Natural killer cell treated with Interleukin-12 subunit alpha and Interleukin-12 subunit beta and Interleukin-15 and Interleukin-18, amount 100 ng/mL, for 72 hours (primary cell): ENCODE data around the gene EXTL1. TPM values are rescaled to one million over a fixed set of nuclear protein-coding genes. Genes with fewer than 3 reads are reported as not detected.

Experiments used
- ATAC-seq, 2 donors: fragments of 150-1000 bp; cut with Tn5 transposase in 1 of 2; sonication (Bioruptor Pico), chemical (Tn5 transposase) in 1 of 2; 2 replicates each; pipeline ENCODE4 v1.10.0; 2021
- DNase-seq: peaks from one replicate; pipeline ENCODE4 v3.0.0; 2022; ENCODE audit warnings: low spot score
- H3K27ac Mint-ChIP-seq, 2 donors: 1 replicate in 1 of 2; 2 replicates in 1 of 2; pipeline ENCODE4 v1.8.0; 2022; ENCODE audit warnings: mixed read lengths in 2 of 2, mild to moderate bottlenecking in 1 of 2, moderate library complexity in 1 of 2
- H3K27me3 Mint-ChIP-seq, 2 donors: 1 replicate in 1 of 2; 2 replicates in 1 of 2; pipeline ENCODE4 v1.8.0; 2022; ENCODE audit warnings: mixed read lengths in 2 of 2
- H3K36me3 Mint-ChIP-seq: one replicate; pipeline ENCODE4 v1.8.0; 2022; ENCODE audit warnings: mixed read lengths
- H3K4me1 Mint-ChIP-seq, 2 donors: 1 replicate in 1 of 2; 2 replicates in 1 of 2; pipeline ENCODE4 v1.8.0; 2022; ENCODE audit warnings: low read depth in 2 of 2, mixed read lengths in 2 of 2, mild to moderate bottlenecking in 1 of 2
- H3K4me3 Mint-ChIP-seq: one replicate; pipeline ENCODE4 v1.8.0; 2022; ENCODE audit warnings: mixed read lengths
- H3K9me3 Mint-ChIP-seq: 2 replicates; pipeline ENCODE4 v1.8.0; 2022; ENCODE audit warnings: mixed read lengths
- total RNA-seq, 2 donors: library from RNA; stranded (reverse); gene quantifications; one replicate each; pipeline ENCODE4 v1.2.3, GENCODE V29; 2022

The EXTL1 gene
- total RNA-seq, 2 donors from 2014 or later = not detected

GRCh38 chr1:26069941-26070295 is 48.3 kb downstream of the EXTL1 start:
- Mint-ChIP-seq H3K4me3 (no peak overlapping the region), H3K36me3 (no peaks in the 10 kb centered on the region), H3K27ac (no peak overlapping the region), H3K9me3 (no peaks in the 10 kb centered on the region), H3K27me3 (peaks cover 26 to 44% of the 10 kb centered on the region in 2 donors), H3K4me1 (no peaks in the 10 kb centered on the region)
- DNase-seq (no peak), ATAC-seq (no peak)

GRCh38 chr1:26070296-26070962 is 48.9 kb downstream of the EXTL1 start:
- H3K27ac Mint-ChIP-seq = no peak overlapping the region
- no peaks in the 10 kb centered on the region for H3K9me3 Mint-ChIP-seq
- H3K4me1 Mint-ChIP-seq = no peaks in the 10 kb centered on the region
- no peaks in the 10 kb centered on the region for H3K36me3 Mint-ChIP-seq
- H3K27me3 Mint-ChIP-seq = peaks cover 26 to 44% of the 10 kb centered on the region in 2 donors
- ATAC-seq (no peak), DNase-seq (no peak)
- no peak overlapping the region for H3K4me3 Mint-ChIP-seq

- Mint-ChIP-seq H3K27ac (no peak overlapping the region), H3K27me3 (peaks cover 26 to 44% of the 10 kb centered on the region in 2 donors), H3K4me1 (no peaks in the 10 kb centered on the region), H3K9me3 (no peaks in the 10 kb centered on the region), H3K4me3 (no peak overlapping the region), H3K36me3 (no peaks in the 10 kb centered on the region)
- ATAC-seq (no peak), DNase-seq (no peak)
Measured at GRCh38 chr1:26070963-26071342, 49.4 kb downstream of the EXTL1 start.

GRCh38 chr1:26072305-26072704 is 50.7 kb downstream of the EXTL1 start:
- ATAC-seq (no peak), DNase-seq (no peak)
- Mint-ChIP-seq H3K27ac (no peak overlapping the region), H3K9me3 (no peaks in the 10 kb centered on the region), H3K4me1 (no peaks in the 10 kb centered on the region), H3K36me3 (no peaks in the 10 kb centered on the region), H3K4me3 (no peak overlapping the region), H3K27me3 (peaks cover 28 to 51% of the 10 kb centered on the region in 2 donors)

- no peaks in the 10 kb centered on the region for H3K9me3 Mint-ChIP-seq
- H3K27ac Mint-ChIP-seq = no peak overlapping the region
- ATAC-seq (no peak), DNase-seq (no peak)
- no peak overlapping the region for H3K4me3 Mint-ChIP-seq
- H3K36me3 Mint-ChIP-seq = no peaks in the 10 kb centered on the region
- peaks cover 26 to 39% of the 10 kb centered on the region in 2 donors for H3K27me3 Mint-ChIP-seq
- H3K4me1 Mint-ChIP-seq = no peaks in the 10 kb centered on the region
Measured at GRCh38 chr1:26075421-26076144, 54.0 kb downstream of the EXTL1 start.

- no peaks in the 10 kb centered on the region for H3K36me3 Mint-ChIP-seq
- H3K27ac Mint-ChIP-seq = no peak overlapping the region
- H3K9me3 Mint-ChIP-seq = no peaks in the 10 kb centered on the region
- no peaks in the 10 kb centered on the region for H3K4me1 Mint-ChIP-seq
- DNase-seq = no peak
- no peak overlapping the region for H3K4me3 Mint-ChIP-seq
- ATAC-seq = no peak
- H3K27me3 Mint-ChIP-seq = peaks cover 16 to 31% of the 10 kb centered on the region in 2 donors
Measured at GRCh38 chr1:26077524-26077923, 55.9 kb downstream of the EXTL1 start.

GRCh38 chr1:26078286-26079177 is 57.0 kb downstream of the EXTL1 start:
- Mint-ChIP-seq H3K27ac (no peak overlapping the region), H3K36me3 (no peaks in the 10 kb centered on the region), H3K4me3 (no peak overlapping the region), H3K9me3 (no peaks in the 10 kb centered on the region), H3K4me1 (no peaks in the 10 kb centered on the region), H3K27me3 (peaks cover 14 to 31% of the 10 kb centered on the region in 2 donors)
- ATAC-seq (no peak), DNase-seq (no peak)

- no peak for DNase-seq
- H3K27me3 Mint-ChIP-seq = peaks cover 16 to 33% of the 10 kb centered on the region in 2 donors
- no peaks in the 10 kb centered on the region for H3K9me3 Mint-ChIP-seq
Measured at GRCh38 chr1:26079178-26079563, 57.6 kb downstream of the EXTL1 start.

GRCh38 chr1:26079960-26080814 is 58.6 kb downstream of the EXTL1 start:
- Mint-ChIP-seq H3K4me1 (no peaks in the 10 kb centered on the region), H3K27ac (no peak overlapping the region), H3K9me3 (no peaks in the 10 kb centered on the region), H3K36me3 (no peaks in the 10 kb centered on the region), H3K27me3 (peaks cover 16 to 37% of the 10 kb centered on the region in 2 donors), H3K4me3 (no peak overlapping the region)
- ATAC-seq (no peak), DNase-seq (no peak)

More at GRCh38 chr1:26079178-26079563, 57.6 kb downstream of the EXTL1 start:
- Mint-ChIP-seq H3K4me3 (no peak overlapping the region), H3K36me3 (no peaks in the 10 kb centered on the region), H3K4me1 (no peaks in the 10 kb centered on the region), H3K27ac (no peak overlapping the region)
- ATAC-seq = no peak

GRCh38 chr1:26081267-26082019 is 59.9 kb downstream of the EXTL1 start:
- Mint-ChIP-seq H3K36me3 (no peaks in the 10 kb centered on the region), H3K9me3 (no peaks in the 10 kb centered on the region), H3K4me3 (no peak overlapping the region), H3K27ac (no peak overlapping the region), H3K4me1 (no peaks in the 10 kb centered on the region), H3K27me3 (peaks cover 23 to 39% of the 10 kb centered on the region in 2 donors)
- DNase-seq = no peak
- no peak for ATAC-seq

- H3K27me3 Mint-ChIP-seq = peaks cover 24 to 37% of the 10 kb centered on the region in 2 donors
- H3K36me3 Mint-ChIP-seq = no peaks in the 10 kb centered on the region
- no peak overlapping the region for H3K4me3 Mint-ChIP-seq
- DNase-seq = no peak
- H3K9me3 Mint-ChIP-seq = no peaks in the 10 kb centered on the region
- H3K4me1 Mint-ChIP-seq = no peaks in the 10 kb centered on the region
- no peak overlapping the region for H3K27ac Mint-ChIP-seq
- no peak for ATAC-seq
Measured at GRCh38 chr1:26082020-26082350, 60.4 kb downstream of the EXTL1 start.

GRCh38 chr1:26083208-26083607 is 61.6 kb downstream of the EXTL1 start:
- ATAC-seq = no peak

GRCh38 chr1:26084091-26084561 is 62.6 kb downstream of the EXTL1 start:
- Mint-ChIP-seq H3K9me3 (no peaks in the 10 kb centered on the region), H3K36me3 (no peaks in the 10 kb centered on the region), H3K4me3 (no peak overlapping the region), H3K27ac (no peak overlapping the region), H3K4me1 (no peaks in the 10 kb centered on the region), H3K27me3 (peaks cover 18 to 30% of the 10 kb centered on the region in 2 donors)
- DNase-seq (no peak), ATAC-seq (no peak)

More at GRCh38 chr1:26083208-26083607, 61.6 kb downstream of the EXTL1 start:
- H3K27ac Mint-ChIP-seq = no peak overlapping the region
- no peak overlapping the region for H3K4me3 Mint-ChIP-seq
- H3K36me3 Mint-ChIP-seq = no peaks in the 10 kb centered on the region
- no peaks in the 10 kb centered on the region for H3K9me3 Mint-ChIP-seq
- DNase-seq = no peak
- peaks cover 22 to 37% of the 10 kb centered on the region in 2 donors for H3K27me3 Mint-ChIP-seq
- no peaks in the 10 kb centered on the region for H3K4me1 Mint-ChIP-seq
